ENCODE results near the gene SPTBN1.

SPTBN1 gene

GRCh38 chr2:54646170-54646927 is 190.2 kb downstream of the SPTBN1 start:
- H3K9me3 ChIP-seq (ENCODE audit: control insufficient read depth, low read depth, low read length), result no peaks in the 10 kb centered on the region
- no peak overlapping the region for H3K9ac ChIP-seq (ENCODE audit: low read length)
- no peak overlapping the region for H3K4me3 ChIP-seq (ENCODE audit: low read length)
- no peaks in the 10 kb centered on the region for H3K27me3 ChIP-seq (ENCODE audit: control insufficient read depth, insufficient read depth, low read length)
- peaks cover 90% of the 10 kb centered on the region for H3K36me3 ChIP-seq (ENCODE audit: control insufficient read depth, low read depth, low read length)
- H3K27ac ChIP-seq (ENCODE audit: low read length), result no peak overlapping the region
- H3K4me1 ChIP-seq (ENCODE audit: control insufficient read depth, low read depth, low read length), result no peaks in the 10 kb centered on the region

- Histone ChIP-seq H3K27me3 (ENCODE audit: control insufficient read depth, insufficient read depth, low read length) (no peaks in the 10 kb centered on the region), H3K9me3 (ENCODE audit: control insufficient read depth, low read depth, low read length) (no peaks in the 10 kb centered on the region), H3K4me3 (ENCODE audit: low read length) (no peak overlapping the region), H3K4me1 (ENCODE audit: control insufficient read depth, low read depth, low read length) (no peaks in the 10 kb centered on the region), H3K27ac (ENCODE audit: low read length) (no peak overlapping the region), H3K9ac (ENCODE audit: low read length) (no peak overlapping the region), H3K36me3 (ENCODE audit: control insufficient read depth, low read depth, low read length) (peaks cover 94% of the 10 kb centered on the region)
Measured at GRCh38 chr2:54648256-54648655, 192.1 kb downstream of the SPTBN1 start.

- H3K36me3 ChIP-seq (ENCODE audit: control insufficient read depth, low read depth, low read length), result peaks cover 100% of the 10 kb centered on the region
- H3K27ac ChIP-seq (ENCODE audit: low read length), result no peak overlapping the region
- no peak overlapping the region for H3K4me3 ChIP-seq (ENCODE audit: low read length)
- H3K9ac ChIP-seq (ENCODE audit: low read length), result no peak overlapping the region
- H3K4me1 ChIP-seq (ENCODE audit: control insufficient read depth, low read depth, low read length), result no peaks in the 10 kb centered on the region
- no peaks in the 10 kb centered on the region for H3K9me3 ChIP-seq (ENCODE audit: control insufficient read depth, low read depth, low read length)
- no peaks in the 10 kb centered on the region for H3K27me3 ChIP-seq (ENCODE audit: control insufficient read depth, insufficient read depth, low read length)
Measured at GRCh38 chr2:54649191-54649590, 193.1 kb downstream of the SPTBN1 start.

GRCh38 chr2:54649633-54650032 is 193.5 kb downstream of the SPTBN1 start:
- Histone ChIP-seq H3K27me3 (ENCODE audit: control insufficient read depth, insufficient read depth, low read length) (no peaks in the 10 kb centered on the region), H3K4me3 (ENCODE audit: low read length) (no peak overlapping the region), H3K4me1 (ENCODE audit: control insufficient read depth, low read depth, low read length) (no peaks in the 10 kb centered on the region), H3K27ac (ENCODE audit: low read length) (no peak overlapping the region), H3K9ac (ENCODE audit: low read length) (no peak overlapping the region), H3K36me3 (ENCODE audit: control insufficient read depth, low read depth, low read length) (peaks cover 100% of the 10 kb centered on the region), H3K9me3 (ENCODE audit: control insufficient read depth, low read depth, low read length) (no peaks in the 10 kb centered on the region)

DNA sequence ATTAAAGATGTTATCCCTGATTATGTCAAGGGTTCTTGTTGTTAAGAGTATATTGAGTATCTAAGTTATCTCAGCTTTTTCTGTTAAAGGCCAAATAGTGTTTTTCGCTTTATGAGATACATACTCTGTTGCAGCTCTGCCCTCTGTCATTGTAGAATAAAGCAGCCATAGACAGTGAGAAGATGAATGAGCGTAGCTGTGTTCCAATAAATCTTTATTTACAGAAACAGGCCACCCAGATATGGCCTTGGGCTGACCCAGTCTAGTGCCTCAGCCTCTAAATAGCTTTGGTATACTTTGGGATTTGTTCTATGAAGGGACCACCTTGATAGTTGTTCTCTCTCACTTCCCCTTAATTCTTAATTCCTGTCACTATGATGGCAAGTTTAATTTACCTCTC is 194.5 kb downstream of the SPTBN1 start:
- Histone ChIP-seq H3K4me3 (ENCODE audit: low read length) (no peak overlapping the region), H3K27me3 (ENCODE audit: control insufficient read depth, insufficient read depth, low read length) (no peaks in the 10 kb centered on the region), H3K4me1 (ENCODE audit: control insufficient read depth, low read depth, low read length) (no peaks in the 10 kb centered on the region), H3K36me3 (ENCODE audit: control insufficient read depth, low read depth, low read length) (peaks cover 100% of the 10 kb centered on the region), H3K9me3 (ENCODE audit: control insufficient read depth, low read depth, low read length) (no peaks in the 10 kb centered on the region), H3K27ac (ENCODE audit: low read length) (no peak overlapping the region), H3K9ac (ENCODE audit: low read length) (no peak overlapping the region)

DNA sequence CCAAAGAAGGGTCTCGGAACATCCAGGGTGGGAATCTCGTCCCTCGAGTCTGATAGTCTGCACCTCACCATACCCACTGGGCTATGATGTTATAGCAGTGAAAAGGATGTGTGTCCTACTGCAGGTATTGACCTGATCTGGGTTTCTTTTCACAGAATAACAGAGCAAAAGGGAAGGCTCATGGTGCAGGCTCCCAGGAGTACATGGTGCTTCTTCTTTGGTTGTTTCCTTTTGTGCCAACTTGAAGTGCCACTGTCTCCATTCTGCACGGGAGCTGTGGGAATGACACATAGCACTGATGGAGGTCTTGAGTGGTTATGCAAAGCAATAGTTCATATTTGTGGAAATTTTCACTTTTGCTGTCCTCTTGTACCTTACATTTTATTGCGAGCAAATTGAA is 195.2 kb downstream of the SPTBN1 start:
- Histone ChIP-seq H3K4me3 (ENCODE audit: low read length) (no peak overlapping the region), H3K4me1 (ENCODE audit: control insufficient read depth, low read depth, low read length) (no peaks in the 10 kb centered on the region), H3K27ac (ENCODE audit: low read length) (no peak overlapping the region), H3K27me3 (ENCODE audit: control insufficient read depth, insufficient read depth, low read length) (no peaks in the 10 kb centered on the region), H3K9ac (ENCODE audit: low read length) (no peak overlapping the region), H3K9me3 (ENCODE audit: control insufficient read depth, low read depth, low read length) (no peaks in the 10 kb centered on the region), H3K36me3 (ENCODE audit: control insufficient read depth, low read depth, low read length) (peaks cover 100% of the 10 kb centered on the region)

GRCh38 chr2:54652540-54652939 is 196.4 kb downstream of the SPTBN1 start:
- no peak overlapping the region for H3K27ac ChIP-seq (ENCODE audit: low read length)
- H3K4me1 ChIP-seq (ENCODE audit: control insufficient read depth, low read depth, low read length), result no peaks in the 10 kb centered on the region
- H3K36me3 ChIP-seq (ENCODE audit: control insufficient read depth, low read depth, low read length), result peaks cover 94% of the 10 kb centered on the region
- no peaks in the 10 kb centered on the region for H3K9me3 ChIP-seq (ENCODE audit: control insufficient read depth, low read depth, low read length)
- H3K27me3 ChIP-seq (ENCODE audit: control insufficient read depth, insufficient read depth, low read length), result no peaks in the 10 kb centered on the region
- H3K9ac ChIP-seq (ENCODE audit: low read length), result no peak overlapping the region
- no peak overlapping the region for H3K4me3 ChIP-seq (ENCODE audit: low read length)

- H3K9me3 ChIP-seq (ENCODE audit: control insufficient read depth, low read depth, low read length), result no peaks in the 10 kb centered on the region
- peaks cover 94% of the 10 kb centered on the region for H3K36me3 ChIP-seq (ENCODE audit: control insufficient read depth, low read depth, low read length)
- no peak overlapping the region for H3K4me3 ChIP-seq (ENCODE audit: low read length)
- no peaks in the 10 kb centered on the region for H3K4me1 ChIP-seq (ENCODE audit: control insufficient read depth, low read depth, low read length)
- H3K27me3 ChIP-seq (ENCODE audit: control insufficient read depth, insufficient read depth, low read length), result no peaks in the 10 kb centered on the region
- H3K27ac ChIP-seq (ENCODE audit: low read length), result no peak overlapping the region
- H3K9ac ChIP-seq (ENCODE audit: low read length), result no peak overlapping the region
Measured at GRCh38 chr2:54653572-54654204, 197.6 kb downstream of the SPTBN1 start.

DNA sequence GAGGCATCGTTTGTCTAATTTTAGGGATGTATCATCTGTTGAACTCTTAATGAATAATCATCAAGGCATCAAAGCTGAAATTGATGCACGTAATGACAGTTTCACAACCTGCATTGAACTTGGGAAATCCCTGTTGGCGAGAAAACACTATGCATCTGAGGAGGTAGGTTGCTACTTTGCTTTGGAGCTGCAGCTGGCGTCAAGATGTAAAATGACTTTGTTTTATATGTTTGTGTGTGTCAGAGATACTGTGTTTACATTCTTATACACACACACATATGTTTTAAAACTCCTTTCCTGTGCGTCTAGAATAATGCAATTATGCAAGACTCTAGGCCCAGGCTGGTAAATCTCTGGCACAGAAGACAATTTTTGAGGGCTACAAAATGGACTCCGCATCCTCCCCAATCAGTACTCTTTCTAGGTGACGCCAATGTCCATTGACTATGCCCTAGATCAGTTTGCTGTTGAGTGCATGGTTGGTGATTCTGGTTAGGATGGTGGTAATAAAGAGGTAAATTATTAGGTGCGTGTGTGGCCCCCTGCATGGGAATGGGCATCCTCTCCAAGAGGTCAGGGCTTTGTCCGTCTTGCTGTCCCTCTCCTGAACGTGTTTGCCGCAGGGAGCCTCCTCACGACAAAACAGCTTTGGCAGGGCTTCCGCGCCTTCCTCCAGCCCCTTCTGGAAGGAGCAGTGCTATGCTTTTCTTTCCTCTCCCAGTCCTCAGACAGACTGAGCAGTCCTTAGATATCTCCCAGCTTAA is 199.1 kb downstream of the SPTBN1 start:
- H3K4me3 ChIP-seq (ENCODE audit: low read length), result no peak overlapping the region
- no peaks in the 10 kb centered on the region for H3K9me3 ChIP-seq (ENCODE audit: control insufficient read depth, low read depth, low read length)
- no peak overlapping the region for H3K9ac ChIP-seq (ENCODE audit: low read length)
- peaks cover 94% of the 10 kb centered on the region for H3K36me3 ChIP-seq (ENCODE audit: control insufficient read depth, low read depth, low read length)
- H3K4me1 ChIP-seq (ENCODE audit: control insufficient read depth, low read depth, low read length), result no peaks in the 10 kb centered on the region
- H3K27ac ChIP-seq (ENCODE audit: low read length), result no peak overlapping the region
- no peaks in the 10 kb centered on the region for H3K27me3 ChIP-seq (ENCODE audit: control insufficient read depth, insufficient read depth, low read length)

DNA sequence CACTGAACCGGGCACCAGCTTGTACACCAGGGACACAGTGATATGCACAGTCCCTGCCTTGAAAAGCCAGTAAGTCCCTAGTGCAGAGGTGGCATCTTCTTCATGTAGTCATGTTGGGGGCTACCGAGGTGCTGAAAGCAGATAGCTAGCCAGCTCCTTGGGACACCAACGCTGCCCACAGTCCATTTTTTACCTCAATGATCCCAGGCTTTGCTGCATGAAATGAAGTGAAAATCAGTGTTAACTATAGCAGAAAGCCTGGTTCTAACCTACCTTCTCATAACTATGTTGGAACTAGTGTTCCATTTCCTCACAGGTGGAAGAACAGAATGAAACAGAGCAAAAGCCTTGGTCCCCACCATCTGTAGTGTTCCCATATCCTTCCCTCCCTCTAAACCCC is 200.7 kb downstream of the SPTBN1 start:
- H3K36me3 ChIP-seq (ENCODE audit: control insufficient read depth, low read depth, low read length), result peaks cover 94% of the 10 kb centered on the region

GRCh38 chr2:54657664-54658083 is 201.5 kb downstream of the SPTBN1 start:
- Histone ChIP-seq H3K27me3 (ENCODE audit: control insufficient read depth, insufficient read depth, low read length) (no peaks in the 10 kb centered on the region), H3K4me3 (ENCODE audit: low read length) (no peak overlapping the region), H3K36me3 (ENCODE audit: control insufficient read depth, low read depth, low read length) (peaks cover 94% of the 10 kb centered on the region), H3K9me3 (ENCODE audit: control insufficient read depth, low read depth, low read length) (no peaks in the 10 kb centered on the region), H3K9ac (ENCODE audit: low read length) (no peak overlapping the region), H3K27ac (ENCODE audit: low read length) (no peak overlapping the region), H3K4me1 (ENCODE audit: control insufficient read depth, low read depth, low read length) (no peaks in the 10 kb centered on the region)

More for the DNA sequence above, 200.7 kb downstream of the SPTBN1 start:
- no peak overlapping the region for H3K9ac ChIP-seq (ENCODE audit: low read length)
- no peaks in the 10 kb centered on the region for H3K27me3 ChIP-seq (ENCODE audit: control insufficient read depth, insufficient read depth, low read length)
- no peak overlapping the region for H3K27ac ChIP-seq (ENCODE audit: low read length)
- no peaks in the 10 kb centered on the region for H3K9me3 ChIP-seq (ENCODE audit: control insufficient read depth, low read depth, low read length)
- H3K4me3 ChIP-seq (ENCODE audit: low read length), result no peak overlapping the region
- H3K4me1 ChIP-seq (ENCODE audit: control insufficient read depth, low read depth, low read length), result no peaks in the 10 kb centered on the region
